ENCODE data around the gene LSM5. TPM values are rescaled to one million over a fixed set of nuclear protein-coding genes. Genes with fewer than 3 reads are reported as not detected.

LSM5 gene
- total RNA-seq, 1 donor from 2014 or later, result 32.7 TPM

- H3K27ac Mint-ChIP-seq (ENCODE audit: unreplicated experiment), result no peak overlapping the region
- no peak overlapping the region for H3K4me3 Mint-ChIP-seq (ENCODE audit: unreplicated experiment)
- no peak for TF ChIP-seq CTCF (IDR thresholded peaks at IDR 0.05)
- H3K9me3 Mint-ChIP-seq (ENCODE audit: low read depth), result no peaks in the 10 kb centered on the region
- no peaks in the 10 kb centered on the region for H3K27me3 Mint-ChIP-seq (ENCODE audit: low read depth)
- H3K4me1 Mint-ChIP-seq (ENCODE audit: low read depth), result peaks cover 31% of the 10 kb centered on the region
- H3K36me3 Mint-ChIP-seq (ENCODE audit: low read depth), result peaks cover 2% of the 10 kb centered on the region
- DNase-seq (ENCODE audit: low spot score), result no peak
Observed at GRCh38 chr7:32481176-32481575, 9.0 kb downstream of the LSM5 start.

DNA sequence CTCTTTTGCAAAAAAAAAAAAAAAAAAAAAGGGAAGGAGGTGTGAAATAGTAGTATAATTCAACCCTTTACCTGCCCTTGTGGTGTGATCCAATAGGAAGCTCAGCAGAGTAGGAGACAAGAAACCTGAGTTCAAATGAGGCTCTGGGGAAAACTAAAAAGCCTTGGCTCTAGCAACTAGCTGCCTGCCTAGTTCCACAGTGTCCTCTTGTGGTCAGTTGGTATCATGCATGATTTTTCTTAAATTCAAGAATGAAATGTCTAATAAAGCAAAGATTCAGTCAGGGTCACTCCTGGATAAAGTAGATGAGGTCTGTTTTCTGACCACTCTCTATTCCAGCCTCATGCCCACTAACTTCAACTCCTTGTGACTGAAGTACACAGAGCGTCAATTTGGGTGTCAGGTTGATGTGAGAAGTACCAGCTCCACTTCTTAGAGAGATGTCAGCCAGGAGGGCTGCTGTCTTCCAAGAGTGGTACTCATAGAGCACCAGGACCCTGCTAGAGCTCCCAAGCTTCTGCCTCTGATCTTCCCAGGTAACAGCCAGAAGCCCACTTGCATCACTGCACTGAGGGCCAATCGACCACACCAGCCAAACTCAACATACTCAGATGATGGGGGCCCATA is 10.5 kb downstream of the LSM5 start:
- Mint-ChIP-seq H3K27me3 (ENCODE audit: low read depth) (no peaks in the 10 kb centered on the region), H3K36me3 (ENCODE audit: low read depth) (no peaks in the 10 kb centered on the region), H3K4me1 (ENCODE audit: low read depth) (peaks cover 41% of the 10 kb centered on the region), H3K9me3 (ENCODE audit: low read depth) (no peaks in the 10 kb centered on the region), H3K4me3 (ENCODE audit: unreplicated experiment) (no peak overlapping the region), H3K27ac (ENCODE audit: unreplicated experiment) (no peak overlapping the region)
- no peak for DNase-seq (ENCODE audit: low spot score)
- peak; percentile 93 for TF ChIP-seq CTCF (IDR thresholded peaks at IDR 0.05)

DNA sequence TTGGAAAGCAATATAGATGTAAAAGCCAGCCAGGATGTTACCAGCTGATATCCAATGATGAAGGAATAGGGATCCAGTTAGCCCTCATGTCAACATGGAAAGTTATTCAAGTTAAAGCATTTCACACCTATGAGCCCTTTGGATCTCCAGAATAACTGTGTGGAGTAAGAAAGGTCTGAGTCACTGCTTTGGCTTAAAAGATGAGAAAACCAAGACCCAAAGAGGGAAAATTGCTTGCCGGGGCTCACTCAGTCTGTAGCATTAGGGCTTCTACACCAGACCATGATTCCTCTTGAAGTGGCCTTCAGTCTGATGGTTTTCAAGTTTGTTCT is 12.6 kb downstream of the LSM5 start:
- no peaks in the 10 kb centered on the region for H3K27me3 Mint-ChIP-seq (ENCODE audit: low read depth)
- DNase-seq (ENCODE audit: low spot score), result no peak
- no peak overlapping the region for H3K4me3 Mint-ChIP-seq (ENCODE audit: unreplicated experiment)
- TF ChIP-seq CTCF (IDR thresholded peaks at IDR 0.05), result no peak
- H3K36me3 Mint-ChIP-seq (ENCODE audit: low read depth), result no peaks in the 10 kb centered on the region
- no peaks in the 10 kb centered on the region for H3K9me3 Mint-ChIP-seq (ENCODE audit: low read depth)
- H3K4me1 Mint-ChIP-seq (ENCODE audit: low read depth), result peaks cover 55% of the 10 kb centered on the region
- H3K27ac Mint-ChIP-seq (ENCODE audit: unreplicated experiment), result no peak overlapping the region

- Mint-ChIP-seq H3K4me3 (ENCODE audit: unreplicated experiment) (no peak overlapping the region), H3K27ac (ENCODE audit: unreplicated experiment) (no peak overlapping the region), H3K27me3 (ENCODE audit: low read depth) (no peaks in the 10 kb centered on the region), H3K9me3 (ENCODE audit: low read depth) (no peaks in the 10 kb centered on the region), H3K4me1 (ENCODE audit: low read depth) (peaks cover 52% of the 10 kb centered on the region), H3K36me3 (ENCODE audit: low read depth) (no peaks in the 10 kb centered on the region)
- no peak for TF ChIP-seq CTCF (IDR thresholded peaks at IDR 0.05)
- no peak for DNase-seq (ENCODE audit: low spot score)
Observed at GRCh38 chr7:32476816-32477648, 13.1 kb downstream of the LSM5 start.

DNA sequence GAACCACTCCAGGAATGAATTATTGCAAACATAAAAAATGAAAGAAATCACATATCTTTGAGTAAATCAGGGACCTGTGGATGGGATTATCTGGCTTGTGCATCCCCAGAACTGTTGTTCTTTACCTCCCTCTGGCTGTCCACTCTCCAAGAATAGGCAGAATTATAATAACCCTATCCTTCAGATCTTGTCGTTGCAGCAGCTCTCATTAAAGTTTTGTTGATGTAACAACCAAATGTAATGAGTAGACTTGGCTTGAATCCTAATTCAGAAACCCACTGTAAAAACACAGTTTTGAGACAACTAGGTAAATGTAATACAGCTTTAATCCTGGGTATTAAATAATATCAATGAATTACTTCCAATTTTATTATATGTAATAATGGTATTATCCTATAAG is 16.2 kb downstream of the LSM5 start:
- peak overlapping the region; percentile 59 for H3K27ac Mint-ChIP-seq (ENCODE audit: unreplicated experiment)
- peaks cover 34% of the 10 kb centered on the region for H3K4me1 Mint-ChIP-seq (ENCODE audit: low read depth)
- no peak overlapping the region for H3K4me3 Mint-ChIP-seq (ENCODE audit: unreplicated experiment)
- DNase-seq (ENCODE audit: low spot score), result no peak
- no peak for TF ChIP-seq CTCF (IDR thresholded peaks at IDR 0.05)
- no peaks in the 10 kb centered on the region for H3K27me3 Mint-ChIP-seq (ENCODE audit: low read depth)
- H3K9me3 Mint-ChIP-seq (ENCODE audit: low read depth), result no peaks in the 10 kb centered on the region
- no peaks in the 10 kb centered on the region for H3K36me3 Mint-ChIP-seq (ENCODE audit: low read depth)

All from chondrocyte (in vitro differentiated cells).